Cardiac fibroblast (primary cell): ENCODE results near the gene SOX2.

Source experiments
- DNase-seq, 2 donors: peaks; one replicate each; pipeline versions ENCODE4 v3.0.0 to v3.0.0-alpha.2; 2010; ENCODE audit warnings: low read depth in 2 of 2
- H3K4me3 ChIP-seq, 2 donors: replicated peaks in 1 of 2; 1 replicate in 1 of 2; 2 replicates in 1 of 2; pipeline ENCODE4 v1.5.1; 2011; ENCODE audit warnings: low read depth in 2 of 2, low read length in 2 of 2, mild to moderate bottlenecking in 2 of 2, moderate library complexity in 1 of 2
- TF ChIP-seq, protein P1 (sequence below): IDR thresholded peaks from one replicate; pipeline ENCODE4 v1.5.1; 2011; ENCODE audit warnings: low read depth, mild to moderate bottlenecking, low read length, inconsistent platforms

The SOX2 gene

DNA sequence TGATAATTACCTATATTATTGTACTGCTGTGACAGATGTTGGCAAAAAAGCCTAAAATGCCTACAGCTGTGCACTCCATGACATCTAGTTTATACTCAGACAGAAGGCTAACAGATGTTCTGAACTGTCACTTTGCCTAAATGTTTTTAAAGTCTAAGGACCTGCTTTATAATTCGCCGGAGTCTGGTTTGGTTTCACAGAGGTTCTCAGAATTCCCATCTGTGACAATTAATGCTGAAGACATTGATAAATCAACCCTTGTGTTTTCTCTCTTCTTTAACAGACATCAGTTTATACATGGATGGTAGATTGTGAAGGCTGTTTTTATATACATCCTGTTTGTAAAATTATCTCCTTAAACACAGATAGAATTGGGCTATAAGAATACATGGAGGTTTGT is 19.8 kb upstream of the SOX2 start:
- H3K4me3 ChIP-seq: no peak overlapping the region
- TF ChIP-seq, protein P1, sequence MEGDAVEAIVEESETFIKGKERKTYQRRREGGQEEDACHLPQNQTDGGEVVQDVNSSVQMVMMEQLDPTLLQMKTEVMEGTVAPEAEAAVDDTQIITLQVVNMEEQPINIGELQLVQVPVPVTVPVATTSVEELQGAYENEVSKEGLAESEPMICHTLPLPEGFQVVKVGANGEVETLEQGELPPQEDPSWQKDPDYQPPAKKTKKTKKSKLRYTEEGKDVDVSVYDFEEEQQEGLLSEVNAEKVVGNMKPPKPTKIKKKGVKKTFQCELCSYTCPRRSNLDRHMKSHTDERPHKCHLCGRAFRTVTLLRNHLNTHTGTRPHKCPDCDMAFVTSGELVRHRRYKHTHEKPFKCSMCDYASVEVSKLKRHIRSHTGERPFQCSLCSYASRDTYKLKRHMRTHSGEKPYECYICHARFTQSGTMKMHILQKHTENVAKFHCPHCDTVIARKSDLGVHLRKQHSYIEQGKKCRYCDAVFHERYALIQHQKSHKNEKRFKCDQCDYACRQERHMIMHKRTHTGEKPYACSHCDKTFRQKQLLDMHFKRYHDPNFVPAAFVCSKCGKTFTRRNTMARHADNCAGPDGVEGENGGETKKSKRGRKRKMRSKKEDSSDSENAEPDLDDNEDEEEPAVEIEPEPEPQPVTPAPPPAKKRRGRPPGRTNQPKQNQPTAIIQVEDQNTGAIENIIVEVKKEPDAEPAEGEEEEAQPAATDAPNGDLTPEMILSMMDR: no peak

DNA sequence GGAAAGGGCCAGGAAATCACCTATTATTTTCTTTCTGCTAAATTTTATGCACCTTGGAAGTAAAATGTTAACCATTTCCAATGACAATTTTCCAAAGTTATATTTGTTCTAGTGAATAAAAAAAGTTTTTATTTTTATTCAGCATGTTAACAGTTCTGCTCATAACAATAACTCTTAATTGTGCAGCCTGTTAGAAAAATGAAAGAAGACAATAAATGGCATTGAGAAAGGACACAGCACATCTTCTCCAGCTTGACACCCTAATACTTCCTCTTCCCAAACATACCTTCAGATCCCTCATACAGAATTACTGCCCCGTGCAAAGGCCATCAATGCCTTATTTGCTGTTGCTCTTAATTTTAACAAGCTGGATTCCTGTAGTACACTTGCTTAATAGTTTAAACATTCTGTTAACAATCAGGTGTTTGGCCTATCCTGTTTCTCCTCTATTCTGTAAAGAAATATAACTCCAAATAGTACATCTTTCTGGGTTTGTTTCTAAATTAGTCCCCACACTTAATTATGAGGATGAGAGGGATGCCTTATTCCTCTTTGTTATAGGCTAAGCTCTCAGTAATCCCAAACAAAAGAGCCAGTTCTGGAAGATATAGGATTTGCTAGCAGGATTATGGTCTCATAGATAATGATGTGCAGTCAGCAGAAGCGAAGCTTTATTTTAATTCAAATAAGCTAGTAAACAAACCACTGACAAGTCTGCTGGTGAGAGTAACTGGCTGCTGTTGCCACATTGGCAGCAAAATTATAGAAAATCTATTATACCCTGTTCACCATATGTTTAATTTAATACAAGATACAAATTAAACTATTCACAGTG is 19.2 kb upstream of the SOX2 start:
- TF ChIP-seq, protein P1: no peak
- DNase-seq: no peak
- H3K4me3 ChIP-seq: no peak overlapping the region

More for the DNA sequence above, 19.8 kb upstream of the SOX2 start:
- no peak for DNase-seq

DNA sequence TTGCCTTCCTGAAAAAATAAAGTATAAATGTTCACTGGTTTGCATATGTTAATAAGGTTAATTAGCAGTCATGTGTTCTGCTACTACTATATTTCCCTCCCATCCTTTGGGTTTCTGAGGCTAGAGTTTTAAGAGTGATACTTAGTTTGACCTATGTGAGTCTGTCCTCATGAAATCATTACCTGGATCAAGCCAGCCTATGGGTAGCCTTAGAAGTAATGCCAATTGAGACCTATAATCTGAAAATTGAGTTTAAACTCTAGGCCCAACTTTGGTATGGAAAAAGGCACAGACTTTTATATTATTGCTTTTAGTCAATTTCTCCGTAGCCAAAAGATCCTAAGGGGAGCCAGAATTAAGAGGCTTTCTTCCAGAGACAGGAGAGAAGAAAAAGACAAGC is 18.4 kb upstream of the SOX2 start:
- no peak overlapping the region for H3K4me3 ChIP-seq
- no peak for DNase-seq
- TF ChIP-seq, protein P1: no peak

DNA sequence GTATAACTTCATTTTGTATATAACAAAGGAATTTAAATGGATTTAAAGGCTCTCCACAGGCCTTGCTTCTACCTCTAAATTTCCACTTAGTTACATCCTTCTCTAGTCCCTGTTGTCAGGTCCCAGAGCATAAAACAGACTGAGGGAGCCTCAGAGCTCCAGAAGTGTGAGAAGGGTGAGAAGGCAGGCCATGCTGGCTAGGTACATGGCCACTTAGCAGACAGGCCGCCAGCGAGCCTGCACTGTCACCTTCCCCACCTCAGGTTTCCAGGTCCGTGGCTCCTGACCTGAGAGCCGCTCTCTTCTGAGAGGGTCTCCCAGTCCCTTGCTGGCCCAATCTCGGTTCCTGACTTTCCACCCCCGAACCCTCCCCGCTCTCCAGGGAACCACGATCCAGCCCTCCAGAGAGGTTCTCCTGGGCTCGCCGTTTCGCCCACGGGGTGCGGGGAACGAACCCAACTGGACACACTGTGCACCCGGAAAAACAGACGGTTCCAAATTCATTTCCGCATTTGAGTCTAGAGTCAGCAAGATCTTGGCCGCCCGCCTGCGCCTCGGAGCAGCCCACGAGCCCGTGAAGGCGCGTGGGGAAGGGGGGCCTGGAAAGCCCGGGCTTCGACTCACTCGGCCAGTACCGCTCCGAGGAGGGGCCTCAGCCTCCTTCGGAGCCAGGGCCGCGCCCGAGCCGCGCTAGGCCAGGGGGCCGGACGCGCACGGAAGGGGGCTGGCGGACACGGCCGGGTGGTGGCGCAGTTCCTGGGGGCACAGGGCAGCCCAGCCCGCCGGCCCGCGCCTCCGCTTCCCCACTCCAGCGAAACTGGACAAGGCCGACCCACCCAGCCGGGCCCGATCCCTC is 16.7 kb upstream of the SOX2 start:
- peak overlapping the region; percentile 27 to 30 for H3K4me3 ChIP-seq
- TF ChIP-seq, protein P1: no peak
- DNase-seq: peak; percentile 20 to 21

DNA sequence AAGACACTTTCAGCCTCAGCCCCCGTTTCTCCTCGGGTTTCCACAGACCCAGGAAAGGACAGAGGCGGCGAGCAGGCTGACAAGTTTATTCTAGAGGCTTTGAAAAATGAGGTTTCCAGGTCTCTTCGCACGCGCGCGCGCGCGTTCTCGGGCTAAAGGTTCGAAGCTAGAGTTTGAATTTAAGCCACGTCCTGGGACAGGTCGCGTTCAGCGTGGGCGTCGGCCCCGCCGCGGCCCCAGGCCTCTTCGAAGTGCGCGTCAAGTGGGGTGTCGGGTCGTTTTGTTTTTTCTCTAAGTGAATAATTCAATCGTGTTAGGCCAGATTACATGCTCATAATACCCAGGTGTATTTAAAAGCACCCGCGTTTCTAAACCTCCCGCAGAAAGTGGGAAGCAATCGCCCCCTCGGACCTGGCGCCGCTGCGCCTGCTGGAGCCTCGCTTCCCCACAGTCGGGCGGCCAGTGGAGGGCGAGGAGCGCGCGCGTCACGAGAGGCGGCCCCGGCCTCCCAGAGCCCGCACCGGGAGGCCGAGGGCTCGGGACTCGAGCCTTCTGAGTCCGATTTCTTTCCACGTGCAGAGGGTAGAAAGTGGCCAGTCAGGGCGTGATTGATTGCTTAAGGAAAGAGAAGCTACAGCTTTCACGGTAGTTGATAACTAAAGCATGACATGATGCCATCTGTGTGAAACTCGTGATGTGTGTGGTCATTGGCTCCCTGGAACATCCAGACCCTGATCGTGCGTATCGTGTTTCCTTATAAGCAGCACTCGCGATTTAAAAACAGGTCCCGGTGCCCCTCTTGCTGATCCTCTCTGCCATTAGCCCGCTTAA is 15.8 kb upstream of the SOX2 start:
- TF ChIP-seq, protein P1: no peak
- no peak for DNase-seq
- H3K4me3 ChIP-seq: peak overlapping the region; percentile 27 to 30

DNA sequence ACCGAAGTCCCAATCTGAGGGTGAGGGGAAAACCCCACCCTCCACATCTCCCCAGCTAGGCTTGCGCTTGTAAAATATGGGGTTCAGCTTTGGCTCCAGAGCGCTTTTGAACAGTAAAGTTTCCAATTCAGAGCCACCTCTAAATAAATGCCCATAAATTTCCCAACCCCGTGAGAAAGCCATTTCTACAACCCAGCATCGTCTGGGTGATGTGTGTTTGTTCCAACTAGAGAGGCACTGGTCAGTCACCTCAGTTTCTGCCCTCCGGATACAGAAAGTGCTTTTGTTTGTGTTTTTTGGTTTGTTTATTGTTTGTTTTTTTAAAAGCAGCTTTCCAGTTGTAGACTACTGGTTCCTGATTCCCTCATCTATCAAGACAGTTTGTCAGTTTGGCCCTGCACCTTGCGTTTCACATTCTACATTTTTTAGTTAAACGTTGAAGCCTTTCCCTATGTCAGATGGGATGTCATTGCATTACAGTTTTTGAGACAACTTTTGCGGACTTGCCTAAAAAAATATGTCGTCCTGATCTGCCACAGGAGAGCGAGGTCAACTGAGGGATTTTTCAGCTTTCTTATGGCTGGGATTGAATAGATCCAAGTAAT is 15.0 kb upstream of the SOX2 start:
- TF ChIP-seq, protein P1: no peak
- DNase-seq: no peak
- no peak overlapping the region for H3K4me3 ChIP-seq
